Esophagus muscularis mucosa (tissue), 4 donors: ENCODE data around the gene HSPB6. TPM values are rescaled to one million over a fixed set of nuclear protein-coding genes. Genes with fewer than 3 reads are reported as not detected.

Source experiments
- DNase-seq: peaks from one replicate; pipeline ENCODE4 v3.0.0-alpha.2; 2017; ENCODE audit errors: extremely low spot score
- H3K27ac ChIP-seq, 4 donors: fragments of 200-600 bp; sonication (generic); replicated peaks in 1 of 4; 1 replicate in 3 of 4; 2 replicates in 1 of 4; pipeline ENCODE4 v1.5.1; 2016 to 2019; ENCODE audit warnings: mild to moderate bottlenecking in 1 of 4
- H3K27me3 ChIP-seq, 4 donors: fragments of 200-600 bp; sonication (generic); one replicate each; pipeline versions ENCODE4 v1.5.1 to v1.6.0; 2016 to 2019
- H3K36me3 ChIP-seq, 4 donors: fragments of 200-600 bp; sonication (generic); one replicate each; pipeline ENCODE4 v1.5.1; 2016 to 2019
- H3K4me1 ChIP-seq, 4 donors: fragments of 200-600 bp; sonication (generic); one replicate each; pipeline ENCODE4 v1.5.1; 2016 to 2019
- H3K4me3 ChIP-seq, 4 donors: fragments of 200-600 bp; sonication (generic); 1 replicate in 2 of 4; 2 replicates in 2 of 4; pipeline ENCODE4 v1.5.1; 2016 to 2019; ENCODE audit warnings: mild to moderate bottlenecking in 4 of 4, moderate library complexity in 1 of 4
- H3K9me3 ChIP-seq, 4 donors: fragments of 200-600 bp; sonication (generic); 1 replicate in 3 of 4; 2 replicates in 1 of 4; pipeline ENCODE4 v1.5.1; 2016 to 2019
- CTCF ChIP-seq, 3 experiments: fragments of 200-600 bp in 2 of 3; fragments of 450-650 bp in 1 of 3; sonication (generic) in 2 of 3; IDR thresholded peaks; one replicate each; pipeline ENCODE4 v1.5.1; 2017 to 2019; ENCODE audit warnings: antibody characterized with exemption in 3 of 3, mild to moderate bottlenecking in 2 of 3, moderate library complexity in 1 of 3
- EP300 ChIP-seq: sonication (generic); formaldehyde crosslinking; IDR thresholded peaks from one replicate; pipeline ENCODE4 v1.6.1; 2017; ENCODE audit warnings: antibody characterized with exemption
- POLR2A ChIP-seq: fragments of 450-650 bp; IDR thresholded peaks from one replicate; pipeline ENCODE4 v1.6.1; 2017; ENCODE audit warnings: antibody characterized with exemption, moderate library complexity, mild to moderate bottlenecking, low read depth
- POLR2AphosphoS5 ChIP-seq, 2 donors: sonication (generic); formaldehyde crosslinking; IDR thresholded peaks; one replicate each; pipeline ENCODE4 v1.6.1; 2017; ENCODE audit warnings: antibody characterized with exemption in 2 of 2
- WGBS: methylation state at CpG from one replicate; pipeline ENCODE4 v1.1.5; 2018; 5-methylcytosine and 5-hydroxymethylcytosine counted together
- intact Hi-C: fragments of 100-400 bp; cut with DNase I; formaldehyde crosslinking; loops from one replicate; pipeline ENCODE4 v1.15.1; 2023
- total RNA-seq, 4 donors: library from RNA; depleted of rRNA; stranded (reverse); fragments of >200 nt; gene quantifications; one replicate each; pipeline versions ENCODE4 v1.1.0 to v1.2.1, GENCODE V29; 2016

HSPB6 gene, protein sequence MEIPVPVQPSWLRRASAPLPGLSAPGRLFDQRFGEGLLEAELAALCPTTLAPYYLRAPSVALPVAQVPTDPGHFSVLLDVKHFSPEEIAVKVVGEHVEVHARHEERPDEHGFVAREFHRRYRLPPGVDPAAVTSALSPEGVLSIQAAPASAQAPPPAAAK
- total RNA-seq: 100 to 1,000 TPM in 2 of 4 donors, 10 to 100 TPM in 2; 64.4 to 146 (median 105) TPM

- TF ChIP-seq CTCF (IDR thresholded peaks at IDR 0.05): no peak
- peak in 1 of 2 donors; percentile 90 for TF ChIP-seq POLR2AphosphoS5 (IDR thresholded peaks at IDR 0.05)
- TF ChIP-seq POLR2A: peak; percentile 66
- no peak for TF ChIP-seq EP300
- H3K4me1 ChIP-seq: peaks cover 31 to 64% (median 56%) of the 10 kb centered on the region in 4 donors
- DNase-seq: no peak
- no peaks in the 10 kb centered on the region for H3K9me3 ChIP-seq
- H3K27me3 ChIP-seq: no peaks in the 10 kb centered on the region
- peak within 1 kb of the TSS; percentile 93 to 99 (median 98) for H3K27ac ChIP-seq
- 3% methylated on average over 38 of the region's 52 CpGs for WGBS
- H3K36me3 ChIP-seq: peaks cover 26 to 45% (median 31%) of the 10 kb centered on the region in 4 donors
- intact Hi-C loops: no loop called here
- H3K4me3 ChIP-seq: peak within 1 kb of the TSS; percentile 80 to 95 (median 89)
Measured at GRCh38 chr19:35756377-35757230, at the start of gene HSPB6. Gene HSPB6 (minus strand): TSS chr19:35757029. CDS start chr19:35757008, 21 bp downstream.

- Histone ChIP-seq H3K27me3 (peaks cover 0 to 63% (median 0%) of the 10 kb centered on the region in 4 donors), H3K4me3 (no peak overlapping the region), H3K4me1 (no peaks in the 10 kb centered on the region), H3K9me3 (no peaks in the 10 kb centered on the region), H3K36me3 (no peaks in the 10 kb centered on the region), H3K27ac (no peak overlapping the region)
- intact Hi-C loops: no loop called here
- no peak for DNase-seq
- WGBS: 88% methylated on average over 5 of the region's 18 CpGs
- no peak for TF ChIP-seq POLR2AphosphoS5 (IDR thresholded peaks at IDR 0.05)
- TF ChIP-seq CTCF (IDR thresholded peaks at IDR 0.05): no peak
- no peak for TF ChIP-seq EP300
- no peak for TF ChIP-seq POLR2A
Measured at GRCh38 chr19:35806597-35806996, 49.8 kb upstream of the HSPB6 start.

GRCh38 chr19:35805526-35806102 lies 48.8 kb upstream of the HSPB6 start:
- Histone ChIP-seq H3K9me3 (no peaks in the 10 kb centered on the region), H3K27me3 (peaks cover 0 to 65% (median 0%) of the 10 kb centered on the region in 4 donors), H3K4me3 (no peak overlapping the region), H3K36me3 (no peaks in the 10 kb centered on the region), H3K4me1 (no peaks in the 10 kb centered on the region), H3K27ac (no peak overlapping the region)
- WGBS: 60% methylated on average over 4 of the region's 5 CpGs
- DNase-seq: no peak
- TF ChIP-seq EP300 (no peak), CTCF (IDR thresholded peaks at IDR 0.05) (no peak), POLR2A (no peak), POLR2AphosphoS5 (IDR thresholded peaks at IDR 0.05) (no peak)
- intact Hi-C loops: no loop called here

DNA sequence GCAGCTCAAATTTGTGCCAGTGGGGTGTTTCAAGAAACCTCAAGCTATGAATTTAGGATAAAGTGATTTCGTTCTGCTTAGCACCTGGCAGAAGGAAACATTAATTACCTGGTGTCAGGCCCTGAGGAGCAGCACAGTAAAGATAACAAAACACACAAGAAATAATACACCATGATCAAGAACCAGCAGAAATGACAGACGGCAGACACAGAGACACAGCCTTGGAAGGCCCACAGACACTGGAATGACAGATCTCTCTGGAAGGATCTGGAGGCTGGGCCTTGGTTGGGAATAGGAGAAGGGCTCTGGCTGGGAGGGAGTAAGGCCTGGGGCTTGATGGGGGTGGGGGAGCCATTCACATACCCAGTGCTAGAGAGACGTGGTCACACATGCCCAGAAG lies 45.0 kb upstream of the HSPB6 start:
- no peak for DNase-seq
- Histone ChIP-seq H3K27ac (no peak overlapping the region), H3K9me3 (no peaks in the 10 kb centered on the region), H3K36me3 (no peaks in the 10 kb centered on the region), H3K4me1 (peaks cover 0 to 10% (median 4%) of the 10 kb centered on the region in 4 donors), H3K4me3 (no peak overlapping the region), H3K27me3 (peaks cover 0 to 70% (median 7%) of the 10 kb centered on the region in 4 donors)
- 53% methylated on average over 3 of the region's 3 CpGs for WGBS
- no peak for TF ChIP-seq CTCF (IDR thresholded peaks at IDR 0.05)
- TF ChIP-seq POLR2AphosphoS5 (IDR thresholded peaks at IDR 0.05): no peak
- no peak for TF ChIP-seq POLR2A
- no peak for TF ChIP-seq EP300
- intact Hi-C loops: no loop called here
